Vagina (tissue), 2 donors: ENCODE data around the gene UGP2.

ENCODE experiments used
- CTCF ChIP-seq, 3 experiments: fragments of 450-650 bp in 2 of 3; fragments of 200-600 bp in 1 of 3; sonication (generic) in 1 of 3; IDR thresholded peaks; one replicate each; pipeline ENCODE4 v1.5.1; 2017 to 2019; ENCODE audit warnings: antibody characterized with exemption in 3 of 3, mild to moderate bottlenecking in 2 of 3, moderate library complexity in 2 of 3
- POLR2AphosphoS5 ChIP-seq, 2 donors: sonication (generic); formaldehyde crosslinking; IDR thresholded peaks; one replicate each; pipeline ENCODE4 v1.9.0; 2017; ENCODE audit warnings: antibody characterized with exemption in 2 of 2, mild to moderate bottlenecking in 2 of 2, low read depth in 1 of 2; ENCODE audit not compliant: insufficient read depth in 1 of 2

- TF ChIP-seq CTCF (IDR thresholded peaks at IDR 0.05) (no peak), POLR2AphosphoS5 (IDR thresholded peaks at IDR 0.05; ENCODE audit: insufficient read depth in 1 of 2, low read depth in 1 of 2) (no peak)
These were observed 40.9 kb downstream of the UGP2 start for GRCh38 chr2:63882395-63883105.
